Right ventricle myocardium inferior (tissue), 1 donor: ENCODE data around the gene HLCS. TPM values are rescaled to one million over a fixed set of nuclear protein-coding genes. Genes with fewer than 3 reads are reported as not detected.

Experiments used
- ATAC-seq: fragments of 200-7000 bp; cut with Tn5 transposase; one replicate; pipeline ENCODE4 v1.9.1; 2020; ENCODE audit warnings: mild to moderate bottlenecking, moderate library complexity
- DNase-seq: peaks from one replicate; pipeline ENCODE4 v3.0.0; 2021; ENCODE audit errors: missing footprints
- intact Hi-C: fragments of 100-400 bp; cut with DNase I; formaldehyde crosslinking; loops from one replicate; pipeline ENCODE4 v1.11.0; 2022
- total RNA-seq: library from RNA; stranded (reverse); fragmentation: NEBNext Ultra II Directional; extraction: Animal tissue kit (Norgen Biotek cat#: 25700); gene quantifications from one replicate; pipeline ENCODE4 v1.2.1, GENCODE V29; 2021
- donor health status: DM: no; HTN: yes; CAD: no; lungs with severe emphysema.

Gene HLCS
- total RNA-seq, 1 donor from 2014 or later: 6.8 TPM

GRCh38 chr21:36866419-36866818 is 100.0 kb downstream of the HLCS start:
- ATAC-seq (no peak), DNase-seq (no peak)
- intact Hi-C loops: no loop called here

GRCh38 chr21:36864974-36865373 is 101.5 kb downstream of the HLCS start:
- DNase-seq: no peak
- ATAC-seq: no peak
- intact Hi-C loops: no loop called here

- DNase-seq: no peak
- intact Hi-C loops: no loop called here
- ATAC-seq: no peak
Measured at GRCh38 chr21:36863260-36863659, 103.2 kb downstream of the HLCS start.

- no peak for ATAC-seq
- no peak for DNase-seq
- intact Hi-C loops: loop anchor here (2.0 kb wide), 1 partner anchor 27 kb away; no protein-coding TSS in a partner anchor
Measured at GRCh38 chr21:36861595-36862323, 104.7 kb downstream of the HLCS start.

- DNase-seq (no peak), ATAC-seq (no peak)
- intact Hi-C loops: loop anchor here (2.0 kb wide), 1 partner anchor 28 kb away; no protein-coding TSS in a partner anchor
Measured at GRCh38 chr21:36860736-36861594, 105.5 kb downstream of the HLCS start.

DNA sequence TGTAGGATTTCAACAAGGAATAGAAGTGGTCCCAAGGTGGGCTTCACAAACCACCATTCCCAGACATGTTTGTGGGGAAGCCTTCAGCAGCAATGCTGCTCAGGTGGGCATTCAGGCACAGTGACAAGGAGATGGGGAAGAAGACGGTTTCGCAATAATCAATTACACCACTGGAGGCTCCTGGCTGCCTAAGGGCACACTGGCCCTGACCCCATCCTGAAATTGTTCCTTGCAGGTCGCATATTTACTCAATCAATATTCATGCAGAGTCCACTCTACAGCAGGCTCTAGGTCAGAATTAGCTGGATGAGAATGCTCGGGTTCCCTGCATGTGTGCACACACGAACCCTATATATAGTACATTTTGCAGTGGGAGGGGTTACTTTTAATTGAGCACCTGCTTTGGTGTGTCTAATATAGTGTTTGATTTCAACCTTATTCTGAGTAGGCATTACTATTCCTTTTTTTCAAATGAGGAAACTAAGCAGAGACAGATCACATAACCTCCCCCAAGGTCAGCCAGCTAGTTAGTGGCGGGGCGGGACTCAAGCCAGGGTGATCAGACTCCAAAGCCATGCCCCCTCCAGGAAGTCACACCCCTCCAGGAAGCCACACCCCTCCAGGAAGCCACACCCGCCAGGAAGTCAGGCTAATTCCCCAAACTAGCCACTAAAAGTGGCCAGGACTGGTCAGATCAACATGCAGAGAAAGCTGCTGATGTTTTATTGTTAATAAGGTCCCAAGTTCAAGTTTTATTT is 106.5 kb downstream of the HLCS start:
- ATAC-seq: peak; percentile 80
- intact Hi-C loops: loop anchor here (2.0 kb wide), 1 partner anchor 29 kb away; no protein-coding TSS in a partner anchor

GRCh38 chr21:36858320-36858957 is 108.0 kb downstream of the HLCS start:
- intact Hi-C loops: no loop called here
- ATAC-seq: no peak
- DNase-seq: no peak

More for the DNA sequence above, 106.5 kb downstream of the HLCS start:
- peak; percentile 84 for DNase-seq

DNA sequence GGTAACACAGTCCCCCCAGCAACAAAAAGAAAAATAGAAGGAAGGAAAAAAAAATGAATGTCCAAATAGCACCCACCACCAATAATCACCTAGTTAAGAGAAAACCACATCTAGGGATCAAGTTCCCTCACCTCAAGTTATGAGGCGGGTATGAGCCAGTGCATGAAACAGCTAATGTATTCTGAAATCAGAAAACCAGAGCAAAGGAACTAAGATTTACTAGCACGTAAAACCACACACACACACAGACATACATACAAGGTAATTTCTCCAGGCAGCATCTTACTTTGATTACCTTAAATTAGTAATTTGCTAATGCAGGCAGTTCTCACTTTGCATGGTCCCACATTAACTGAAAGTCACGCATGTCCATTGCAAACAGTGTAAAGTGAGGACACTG is 109.8 kb downstream of the HLCS start:
- DNase-seq (no peak), ATAC-seq (no peak)
- intact Hi-C loops: no loop called here

GRCh38 chr21:36854391-36854790 is 112.1 kb downstream of the HLCS start:
- ATAC-seq: peak; percentile 56
- DNase-seq: no peak
- intact Hi-C loops: loop anchor here (2.0 to 5.0 kb wide), 2 partner anchors 107 to 194 kb away; no protein-coding TSS in a partner anchor

DNA sequence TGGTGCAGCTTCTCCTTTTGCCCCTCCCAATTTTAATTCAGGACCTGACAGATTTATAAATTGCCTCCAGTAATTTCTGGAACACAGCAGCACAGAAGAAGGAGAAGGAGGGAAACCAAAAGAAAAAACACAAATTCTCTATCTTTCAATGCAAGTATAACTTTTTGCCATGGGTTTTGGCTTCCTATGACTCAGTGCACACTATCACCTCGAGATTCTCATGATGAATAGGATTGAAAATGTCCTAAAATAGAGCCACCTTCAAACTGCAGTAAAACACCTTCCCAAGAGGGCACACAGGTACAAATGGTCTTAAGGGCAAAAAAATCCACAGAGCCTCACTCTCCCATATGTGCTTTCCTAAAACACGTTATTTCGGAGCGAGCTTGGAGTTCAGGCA is 113.6 kb downstream of the HLCS start:
- ATAC-seq (no peak), DNase-seq (no peak)
- intact Hi-C loops: loop anchor here (5.0 kb wide), 1 partner anchor 106 kb away; no protein-coding TSS in a partner anchor

DNA sequence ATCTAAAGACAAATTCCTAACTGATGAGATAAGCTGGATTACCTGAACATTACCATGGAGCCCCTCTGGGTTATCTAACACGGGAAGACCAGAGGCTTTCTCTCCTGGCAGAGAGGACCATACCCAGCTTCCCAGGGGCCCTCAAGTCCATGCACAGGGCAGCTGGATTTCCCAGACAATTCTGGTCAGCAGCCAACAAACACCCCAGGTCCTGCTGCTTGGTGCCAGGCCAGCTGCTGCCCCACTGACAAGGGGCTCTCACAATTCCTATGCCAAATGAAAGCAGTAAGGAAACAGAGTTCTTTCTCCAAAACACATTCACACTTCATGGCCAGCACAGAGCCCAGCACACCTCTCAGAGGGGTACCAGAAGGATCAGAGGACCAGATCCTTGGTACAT is 114.2 kb downstream of the HLCS start:
- ATAC-seq (no peak), DNase-seq (no peak)
- intact Hi-C loops: loop anchor here (5.0 kb wide), 1 partner anchor 105 kb away; no protein-coding TSS in a partner anchor

DNA sequence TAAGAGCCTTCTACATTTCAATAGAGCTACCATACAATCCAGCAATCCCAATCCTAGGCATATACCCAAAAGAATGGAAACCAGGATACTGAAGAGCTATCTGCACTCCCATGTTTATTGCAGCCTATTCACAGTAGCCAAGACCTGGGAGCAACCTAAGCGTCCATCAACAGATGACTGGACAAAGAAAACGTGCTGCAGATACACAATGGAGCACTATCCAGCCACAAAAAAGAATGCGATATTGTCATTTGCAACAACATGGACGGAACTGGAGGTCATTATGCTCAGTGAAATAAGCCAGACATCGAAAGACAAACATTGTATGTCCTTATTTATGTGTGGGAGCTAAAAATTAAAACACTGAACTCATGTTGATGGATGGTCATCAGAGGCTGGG is 115.3 kb downstream of the HLCS start:
- DNase-seq (no peak), ATAC-seq (no peak)
- intact Hi-C loops: loop anchor here (5.0 kb wide), 1 partner anchor 104 kb away; no protein-coding TSS in a partner anchor

- ATAC-seq (no peak), DNase-seq (no peak)
- intact Hi-C loops: loop anchor here (5.0 kb wide), 1 partner anchor 103 kb away; no protein-coding TSS in a partner anchor
Measured at GRCh38 chr21:36850372-36850771, 116.1 kb downstream of the HLCS start.

DNA sequence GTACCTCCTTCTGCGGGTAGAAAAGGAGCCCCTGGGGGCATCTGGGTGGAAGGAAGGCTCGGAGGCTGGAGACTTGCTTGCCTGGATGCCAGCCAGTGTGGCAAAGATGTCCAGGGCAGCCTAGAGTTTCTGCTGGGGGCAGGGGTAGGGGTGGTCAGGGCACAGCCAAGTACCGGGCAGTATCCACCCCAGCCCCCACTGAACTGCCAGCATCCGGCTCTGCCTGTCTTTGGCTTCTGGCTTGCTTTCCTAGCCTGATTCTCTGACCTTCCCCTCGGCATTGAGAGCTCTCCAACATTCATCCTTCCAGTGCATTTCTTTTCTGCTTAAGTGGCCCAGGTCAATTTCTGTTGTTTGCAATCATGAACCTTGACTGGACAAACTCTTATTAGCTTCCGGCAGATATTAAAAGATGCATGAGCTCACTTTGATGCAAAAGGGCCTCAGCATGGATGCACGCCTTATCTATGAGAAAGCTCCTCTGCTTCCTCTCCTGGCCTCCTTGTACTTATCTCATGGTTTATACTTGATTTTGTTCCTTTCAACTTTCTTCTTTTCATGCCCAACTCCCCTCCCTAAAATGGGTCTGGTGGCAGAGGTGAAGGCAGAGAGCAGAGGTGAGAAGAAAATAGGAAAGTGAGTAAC is 116.9 kb downstream of the HLCS start:
- DNase-seq (no peak), ATAC-seq (no peak)
- intact Hi-C loops: loop anchor here (5.0 kb wide), 1 partner anchor 102 kb away; no protein-coding TSS in a partner anchor

DNA sequence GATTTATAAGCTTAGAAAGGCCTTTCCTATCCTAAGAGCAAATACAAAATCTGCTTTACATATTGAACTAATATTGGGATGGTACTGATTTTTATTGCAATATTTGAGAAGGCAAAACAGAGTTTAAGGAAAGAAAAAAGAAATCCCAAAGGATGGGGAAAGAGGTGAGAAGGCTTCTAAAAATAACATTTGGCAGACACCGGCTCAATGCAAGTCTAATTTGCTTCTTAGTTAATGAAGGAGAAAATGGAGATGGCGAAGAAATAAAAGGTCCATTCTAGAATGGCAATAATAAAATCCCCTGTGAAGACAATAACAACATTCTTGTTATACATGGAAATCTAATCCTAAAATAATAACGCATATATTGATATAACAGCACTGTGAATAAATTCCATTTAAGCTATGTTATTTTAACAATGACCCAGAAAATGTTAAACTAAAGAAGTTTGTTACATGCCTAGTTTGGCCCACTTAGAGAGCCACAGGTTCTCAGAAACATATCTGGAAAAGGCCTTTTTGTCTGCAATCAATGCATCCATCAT is 117.7 kb downstream of the HLCS start:
- intact Hi-C loops: no loop called here
- DNase-seq: no peak
- no peak for ATAC-seq

DNA sequence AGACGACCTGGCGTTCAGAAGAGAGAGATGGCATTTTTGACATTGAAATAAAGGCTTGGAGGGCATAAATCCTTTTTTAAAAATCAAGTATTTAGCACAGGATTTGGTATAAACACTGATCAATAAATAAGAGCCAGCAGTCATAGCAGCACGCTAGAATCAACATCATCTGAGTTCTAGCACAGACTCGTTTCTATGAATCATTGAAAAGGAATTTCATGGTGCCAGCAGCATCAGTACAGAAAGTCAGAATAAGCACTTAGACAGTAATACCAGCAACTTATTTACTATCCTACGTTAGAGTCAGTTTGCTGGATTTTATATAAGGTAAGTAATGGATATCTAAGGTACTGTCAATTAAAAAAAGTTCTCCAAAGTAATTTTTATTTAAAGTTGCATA is 119.3 kb downstream of the HLCS start:
- DNase-seq: no peak
- no peak for ATAC-seq
- intact Hi-C loops: no loop called here

- ATAC-seq (no peak), DNase-seq (no peak)
- intact Hi-C loops: no loop called here
Measured at GRCh38 chr21:36846631-36847030, 119.8 kb downstream of the HLCS start.

DNA sequence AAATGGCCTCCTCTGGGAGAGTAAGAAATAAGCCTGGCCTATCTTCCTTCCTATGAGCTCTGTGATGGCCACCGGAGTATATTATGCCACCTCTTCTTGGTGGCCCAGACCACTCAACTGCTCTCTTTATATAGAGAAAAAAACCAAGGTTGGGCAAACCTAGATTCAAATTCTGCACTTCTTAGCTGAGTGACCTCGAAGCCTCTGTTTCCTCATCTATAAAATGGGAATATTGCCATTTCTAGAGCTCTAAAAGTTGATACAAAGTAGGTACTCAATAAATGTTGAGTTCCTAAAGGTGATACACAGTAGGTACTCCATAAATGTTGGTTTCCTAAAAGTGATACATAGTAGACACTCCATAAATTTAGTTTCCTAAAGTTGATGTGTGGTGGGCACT is 120.7 kb downstream of the HLCS start:
- intact Hi-C loops: no loop called here
- no peak for DNase-seq

More for the DNA sequence above, 120.7 kb downstream of the HLCS start:
- no peak for ATAC-seq
